Liver (tissue), 9 donors: ENCODE results near the gene LPP. TPM values are rescaled to one million over a fixed set of nuclear protein-coding genes. Genes with fewer than 3 reads are reported as not detected.

Experiments used
- DNase-seq: peaks from one replicate; pipeline ENCODE4 v3.0.0-alpha.2; 2017; ENCODE audit warnings: low spot score
- H3K27ac ChIP-seq, 2 donors: one replicate each; pipeline ENCODE4 v1.7.0; 2013; ENCODE audit warnings: inconsistent platforms in 2 of 2, low read length in 2 of 2, control low read depth in 1 of 2, low read depth in 1 of 2, mild to moderate bottlenecking in 1 of 2
- H3K27me3 ChIP-seq, 4 donors: one replicate each; pipeline versions ENCODE4 v1.6.1 to v1.7.0; 2013; ENCODE audit warnings: low read length in 3 of 4, inconsistent platforms in 1 of 4, mild to moderate bottlenecking in 1 of 4, moderate library complexity in 1 of 4; ENCODE audit not compliant: control insufficient read depth in 4 of 4, insufficient read depth in 4 of 4
- H3K36me3 ChIP-seq, 4 donors: one replicate each; pipeline versions ENCODE4 v1.6.1 to v1.7.0; 2013; ENCODE audit warnings: low read length in 3 of 4, mild to moderate bottlenecking in 3 of 4, low read depth in 1 of 4, moderate library complexity in 1 of 4; ENCODE audit not compliant: control insufficient read depth in 4 of 4, insufficient read depth in 3 of 4
- H3K4me1 ChIP-seq, 4 donors: one replicate each; pipeline versions ENCODE4 v1.6.1 to v1.7.0; 2013; ENCODE audit warnings: low read length in 3 of 4, mild to moderate bottlenecking in 3 of 4, moderate library complexity in 1 of 4; ENCODE audit not compliant: control insufficient read depth in 4 of 4, insufficient read depth in 4 of 4
- H3K4me3 ChIP-seq, 3 donors: one replicate each; pipeline versions ENCODE4 v1.6.1 to v1.7.0; 2013; ENCODE audit warnings: low read length in 3 of 3, control low read depth in 1 of 3, low read depth in 1 of 3, mild to moderate bottlenecking in 1 of 3
- H3K9ac ChIP-seq, 2 donors: one replicate each; pipeline ENCODE4 v1.7.0; 2013; ENCODE audit warnings: low read length in 2 of 2, mild to moderate bottlenecking in 2 of 2, moderate library complexity in 2 of 2, control low read depth in 1 of 2, low read depth in 1 of 2
- H3K9me3 ChIP-seq, 4 donors: one replicate each; pipeline versions ENCODE4 v1.6.1 to v1.7.0; 2013; ENCODE audit warnings: low read length in 3 of 4; ENCODE audit not compliant: control insufficient read depth in 4 of 4
- ATF3 ChIP-seq: IDR thresholded peaks from 2 replicates; pipeline ENCODE4 v1.6.1; 2016; ENCODE audit warnings: antibody characterized with exemption
- FOXA2 ChIP-seq: IDR thresholded peaks from 2 replicates; pipeline ENCODE4 v1.6.1; 2016; ENCODE audit warnings: antibody characterized with exemption
- HNF4G ChIP-seq: IDR thresholded peaks from 2 replicates; pipeline ENCODE4 v1.6.1; 2016; ENCODE audit warnings: antibody characterized with exemption
- JUND ChIP-seq, 2 donors: IDR thresholded peaks; 2 replicates each; pipeline ENCODE4 v1.6.1; 2016; ENCODE audit warnings: antibody characterized with exemption in 2 of 2
- NR2F2 ChIP-seq: IDR thresholded peaks from 2 replicates; pipeline ENCODE4 v1.6.1; 2016; ENCODE audit warnings: antibody characterized with exemption
- RAD21 ChIP-seq, 2 donors: IDR thresholded peaks; 2 replicates each; pipeline ENCODE4 v1.6.1; 2016; ENCODE audit warnings: antibody characterized with exemption in 2 of 2, mild to moderate bottlenecking in 2 of 2
- RXRA ChIP-seq, 2 donors: IDR thresholded peaks; 2 replicates each; pipeline ENCODE4 v1.6.1; 2017 to 2018; ENCODE audit warnings: antibody characterized with exemption in 2 of 2, mild to moderate bottlenecking in 1 of 2
- SP1 ChIP-seq: IDR thresholded peaks from 2 replicates; pipeline ENCODE4 v1.6.1; 2018; ENCODE audit warnings: antibody characterized with exemption, mild to moderate bottlenecking
- TAF1 ChIP-seq: conservative IDR thresholded peaks from 2 replicates; pipeline ENCODE4 v1.6.1; 2016; ENCODE audit warnings: antibody characterized with exemption, mild to moderate bottlenecking
- YY1 ChIP-seq: IDR thresholded peaks from 2 replicates; pipeline ENCODE4 v1.6.1; 2016; ENCODE audit warnings: antibody characterized with exemption, mild to moderate bottlenecking
- WGBS: extraction: QIAGEN DNeasy Blood & Tissue Kit; methylation state at CpG from one replicate; pipeline ENCODE4 v1.1.7; 2013; 5-methylcytosine and 5-hydroxymethylcytosine counted together
- polyA plus RNA-seq, 2 donors: library from polyadenylated mRNA; stranded (reverse) in 1 of 2; unstranded in 1 of 2; fragments of 200-250 nt in 1 of 2; fragments of >200 nt in 1 of 2; fragmentation: Nextera tagmentation in 1 of 2; extraction: Ambion mirVana in 1 of 2; gene quantifications; one replicate each; pipeline versions ENCODE4 v1.2.1 to v1.2.3, GENCODE V29; 2013 to 2015
- total RNA-seq, 2 donors: library from RNA; depleted of rRNA; stranded (reverse); fragments of >200 nt; gene quantifications; one replicate each; pipeline ENCODE4 v1.2.3, GENCODE V29; 2014
- TF ChIP-seq, protein P1 (sequence below): IDR thresholded peaks from 2 replicates; pipeline ENCODE4 v1.6.1; 2016; ENCODE audit warnings: antibody characterized with exemption
- TF ChIP-seq, protein P2 (sequence below): fragments of 150-350 bp; IDR thresholded peaks from 2 replicates; pipeline ENCODE4 v1.5.1; 2017; ENCODE audit warnings: improper control_type of control experiment, low read depth, low read length; ENCODE audit not compliant: missing input control
- TF ChIP-seq, protein P3 (sequence below): IDR thresholded peaks from 2 replicates; pipeline ENCODE4 v1.6.1; 2016; ENCODE audit warnings: antibody characterized with exemption, mild to moderate bottlenecking
- donor health status: healthy.
- donor health status: healthy.
- donor health status: healthy.
- donor health status: healthy.
- donor health status: healthy.

The LPP gene
- total and polyA plus RNA-seq, 4 donors, result 3.3 to 53.7 (median 28.2) TPM

DNA sequence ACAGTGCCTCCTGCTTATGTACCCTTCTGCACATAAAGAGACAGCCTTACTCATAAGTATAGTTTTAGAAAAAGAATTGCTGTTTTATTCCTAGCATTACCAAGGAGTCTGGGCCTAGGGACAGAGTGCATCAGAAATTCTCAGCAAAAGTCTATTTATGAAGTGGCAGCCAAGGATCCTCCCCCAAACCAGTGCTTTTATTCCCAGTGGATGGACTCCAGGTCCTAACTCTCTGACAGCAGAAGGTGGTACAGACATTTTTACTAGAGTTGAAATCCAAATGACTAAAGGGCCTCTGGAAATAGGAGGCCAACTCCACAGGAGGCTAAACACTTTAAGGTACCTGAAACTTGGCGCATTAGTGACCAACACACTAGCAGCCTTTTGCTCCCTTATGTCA lies 610.7 kb downstream of the LPP start:
- H3K4me3 ChIP-seq, result no peak overlapping the region
- H3K4me1 ChIP-seq, result peaks cover 0 to 3% (median 1%) of the 10 kb centered on the region in 4 donors
- TF ChIP-seq SP1, result no peak
- TF ChIP-seq, protein P1, sequence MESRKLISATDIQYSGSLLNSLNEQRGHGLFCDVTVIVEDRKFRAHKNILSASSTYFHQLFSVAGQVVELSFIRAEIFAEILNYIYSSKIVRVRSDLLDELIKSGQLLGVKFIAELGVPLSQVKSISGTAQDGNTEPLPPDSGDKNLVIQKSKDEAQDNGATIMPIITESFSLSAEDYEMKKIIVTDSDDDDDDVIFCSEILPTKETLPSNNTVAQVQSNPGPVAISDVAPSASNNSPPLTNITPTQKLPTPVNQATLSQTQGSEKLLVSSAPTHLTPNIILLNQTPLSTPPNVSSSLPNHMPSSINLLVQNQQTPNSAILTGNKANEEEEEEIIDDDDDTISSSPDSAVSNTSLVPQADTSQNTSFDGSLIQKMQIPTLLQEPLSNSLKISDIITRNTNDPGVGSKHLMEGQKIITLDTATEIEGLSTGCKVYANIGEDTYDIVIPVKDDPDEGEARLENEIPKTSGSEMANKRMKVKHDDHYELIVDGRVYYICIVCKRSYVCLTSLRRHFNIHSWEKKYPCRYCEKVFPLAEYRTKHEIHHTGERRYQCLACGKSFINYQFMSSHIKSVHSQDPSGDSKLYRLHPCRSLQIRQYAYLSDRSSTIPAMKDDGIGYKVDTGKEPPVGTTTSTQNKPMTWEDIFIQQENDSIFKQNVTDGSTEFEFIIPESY, result no peak
- no peak for TF ChIP-seq TAF1
- TF ChIP-seq, protein P2, sequence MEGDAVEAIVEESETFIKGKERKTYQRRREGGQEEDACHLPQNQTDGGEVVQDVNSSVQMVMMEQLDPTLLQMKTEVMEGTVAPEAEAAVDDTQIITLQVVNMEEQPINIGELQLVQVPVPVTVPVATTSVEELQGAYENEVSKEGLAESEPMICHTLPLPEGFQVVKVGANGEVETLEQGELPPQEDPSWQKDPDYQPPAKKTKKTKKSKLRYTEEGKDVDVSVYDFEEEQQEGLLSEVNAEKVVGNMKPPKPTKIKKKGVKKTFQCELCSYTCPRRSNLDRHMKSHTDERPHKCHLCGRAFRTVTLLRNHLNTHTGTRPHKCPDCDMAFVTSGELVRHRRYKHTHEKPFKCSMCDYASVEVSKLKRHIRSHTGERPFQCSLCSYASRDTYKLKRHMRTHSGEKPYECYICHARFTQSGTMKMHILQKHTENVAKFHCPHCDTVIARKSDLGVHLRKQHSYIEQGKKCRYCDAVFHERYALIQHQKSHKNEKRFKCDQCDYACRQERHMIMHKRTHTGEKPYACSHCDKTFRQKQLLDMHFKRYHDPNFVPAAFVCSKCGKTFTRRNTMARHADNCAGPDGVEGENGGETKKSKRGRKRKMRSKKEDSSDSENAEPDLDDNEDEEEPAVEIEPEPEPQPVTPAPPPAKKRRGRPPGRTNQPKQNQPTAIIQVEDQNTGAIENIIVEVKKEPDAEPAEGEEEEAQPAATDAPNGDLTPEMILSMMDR, result no peak
- TF ChIP-seq FOXA2, result no peak
- no peak for TF ChIP-seq RAD21 (IDR thresholded peaks at IDR 0.05)
- TF ChIP-seq JUND (IDR thresholded peaks at IDR 0.05), result no peak
- no peak for TF ChIP-seq YY1
- TF ChIP-seq RXRA (IDR thresholded peaks at IDR 0.05), result no peak
- no peak for TF ChIP-seq HNF4G
- TF ChIP-seq, protein P3, sequence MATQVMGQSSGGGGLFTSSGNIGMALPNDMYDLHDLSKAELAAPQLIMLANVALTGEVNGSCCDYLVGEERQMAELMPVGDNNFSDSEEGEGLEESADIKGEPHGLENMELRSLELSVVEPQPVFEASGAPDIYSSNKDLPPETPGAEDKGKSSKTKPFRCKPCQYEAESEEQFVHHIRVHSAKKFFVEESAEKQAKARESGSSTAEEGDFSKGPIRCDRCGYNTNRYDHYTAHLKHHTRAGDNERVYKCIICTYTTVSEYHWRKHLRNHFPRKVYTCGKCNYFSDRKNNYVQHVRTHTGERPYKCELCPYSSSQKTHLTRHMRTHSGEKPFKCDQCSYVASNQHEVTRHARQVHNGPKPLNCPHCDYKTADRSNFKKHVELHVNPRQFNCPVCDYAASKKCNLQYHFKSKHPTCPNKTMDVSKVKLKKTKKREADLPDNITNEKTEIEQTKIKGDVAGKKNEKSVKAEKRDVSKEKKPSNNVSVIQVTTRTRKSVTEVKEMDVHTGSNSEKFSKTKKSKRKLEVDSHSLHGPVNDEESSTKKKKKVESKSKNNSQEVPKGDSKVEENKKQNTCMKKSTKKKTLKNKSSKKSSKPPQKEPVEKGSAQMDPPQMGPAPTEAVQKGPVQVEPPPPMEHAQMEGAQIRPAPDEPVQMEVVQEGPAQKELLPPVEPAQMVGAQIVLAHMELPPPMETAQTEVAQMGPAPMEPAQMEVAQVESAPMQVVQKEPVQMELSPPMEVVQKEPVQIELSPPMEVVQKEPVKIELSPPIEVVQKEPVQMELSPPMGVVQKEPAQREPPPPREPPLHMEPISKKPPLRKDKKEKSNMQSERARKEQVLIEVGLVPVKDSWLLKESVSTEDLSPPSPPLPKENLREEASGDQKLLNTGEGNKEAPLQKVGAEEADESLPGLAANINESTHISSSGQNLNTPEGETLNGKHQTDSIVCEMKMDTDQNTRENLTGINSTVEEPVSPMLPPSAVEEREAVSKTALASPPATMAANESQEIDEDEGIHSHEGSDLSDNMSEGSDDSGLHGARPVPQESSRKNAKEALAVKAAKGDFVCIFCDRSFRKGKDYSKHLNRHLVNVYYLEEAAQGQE, result no peak
- 98% methylated on average over 1 of the region's 1 CpG for WGBS
- H3K27ac ChIP-seq, result no peak overlapping the region
- no peak overlapping the region for H3K9ac ChIP-seq
- H3K9me3 ChIP-seq, result no peaks in the 10 kb centered on the region
- no peaks in the 10 kb centered on the region for H3K27me3 ChIP-seq
- no peak for DNase-seq
- H3K36me3 ChIP-seq, result peaks cover 0 to 12% (median 0%) of the 10 kb centered on the region in 4 donors

DNA sequence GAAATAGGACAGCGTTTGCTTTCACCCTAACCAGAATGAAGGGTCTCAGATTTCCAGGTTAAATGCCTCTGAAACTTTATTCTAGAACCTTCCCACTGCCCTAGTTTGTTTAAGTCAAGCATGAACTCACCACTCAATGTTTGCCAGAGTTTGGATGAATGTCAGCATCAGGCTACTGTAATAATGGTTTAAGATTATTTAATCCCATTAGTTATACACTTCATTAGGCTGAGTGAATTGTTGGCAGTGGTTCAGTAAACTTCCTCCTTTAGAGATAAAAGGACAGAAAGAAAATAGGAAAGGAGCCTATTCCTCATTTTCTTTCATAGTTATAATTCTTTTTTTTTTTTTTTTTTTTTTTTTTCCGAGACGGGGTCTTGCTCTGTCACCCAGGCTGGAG lies 615.9 kb downstream of the LPP start:
- no peak for DNase-seq
- H3K27me3 ChIP-seq, result no peaks in the 10 kb centered on the region
- H3K9me3 ChIP-seq, result no peaks in the 10 kb centered on the region
- H3K4me3 ChIP-seq, result no peak overlapping the region
- TF ChIP-seq NR2F2 (no peak), TAF1 (no peak), JUND (IDR thresholded peaks at IDR 0.05) (no peak), RAD21 (IDR thresholded peaks at IDR 0.05) (no peak), ATF3 (no peak), SP1 (no peak), YY1 (no peak), HNF4G (no peak)
- TF ChIP-seq, protein P3, result no peak
- TF ChIP-seq, protein P1, result no peak
- TF ChIP-seq, protein P2, result no peak
- no peak overlapping the region for H3K27ac ChIP-seq
- peaks cover 0 to 9% (median 4%) of the 10 kb centered on the region in 4 donors for H3K4me1 ChIP-seq
- no peak overlapping the region for H3K9ac ChIP-seq
- 76% methylated on average over 3 of the region's 3 CpGs for WGBS
- H3K36me3 ChIP-seq, result no peaks in the 10 kb centered on the region
